SK-N-SH treated with all-trans-retinoic acid at 6 μM for 48 hours (cell line): ENCODE results near the gene PPP1R12B.

Experiments used
- ARNTL ChIP-seq: fragments of 450-650 bp; formaldehyde crosslinking; IDR thresholded peaks from 2 replicates; pipeline ENCODE4 v1.5.0; 2020; ENCODE audit warnings: low read depth, mild to moderate bottlenecking, moderate library complexity, borderline replicate concordance
- CSRNP3 ChIP-seq: fragments of 250-450 bp; sonication (Bioruptor Pico); IDR thresholded peaks from 2 replicates; pipeline ENCODE4 v1.5.1; 2021; ENCODE audit warnings: mild to moderate bottlenecking, moderate library complexity
- PATZ1 ChIP-seq: fragments of 250-450 bp; sonication (Bioruptor Pico); IDR thresholded peaks from 2 replicates; pipeline ENCODE4 v1.8.0; 2020; ENCODE audit warnings: mild to moderate bottlenecking, moderate library complexity, borderline replicate concordance
- POU6F1 ChIP-seq: fragments of 250-450 bp; sonication (Bioruptor Pico); IDR thresholded peaks from 2 replicates; pipeline ENCODE4 v1.8.0; 2021; ENCODE audit warnings: low read depth, mild to moderate bottlenecking, moderate library complexity, borderline replicate concordance
- RARB ChIP-seq: fragments of 250-450 bp; sonication (Bioruptor Pico); IDR thresholded peaks from 2 replicates; pipeline ENCODE4 v1.8.0; 2021; ENCODE audit warnings: mild to moderate bottlenecking, moderate library complexity
- SNAI2 ChIP-seq: fragments of 250-450 bp; sonication (Bioruptor Pico); IDR thresholded peaks from 2 replicates; pipeline ENCODE4 v1.5.0; 2020; ENCODE audit warnings: mild to moderate bottlenecking, moderate library complexity
- ZC3H10 ChIP-seq: fragments of 250-450 bp; sonication (Bioruptor Pico); IDR thresholded peaks from 2 replicates; pipeline ENCODE4 v1.5.1; 2021; ENCODE audit warnings: mild to moderate bottlenecking, moderate library complexity
- ZFP3 ChIP-seq: fragments of 250-450 bp; sonication (Bioruptor Pico); IDR thresholded peaks from 2 replicates; pipeline ENCODE4 v1.5.0; 2020; ENCODE audit warnings: mild to moderate bottlenecking, moderate library complexity
- ZFP30 ChIP-seq: fragments of 450-650 bp; formaldehyde crosslinking; IDR thresholded peaks from 2 replicates; pipeline ENCODE4 v1.5.0; 2022; ENCODE audit warnings: mild to moderate bottlenecking, moderate library complexity
- ZNF565 ChIP-seq: fragments of 450-650 bp; formaldehyde crosslinking; conservative IDR thresholded peaks from 2 replicates; pipeline ENCODE4 v1.5.0; 2020; ENCODE audit warnings: low read depth, mild to moderate bottlenecking, moderate library complexity
- TF ChIP-seq, protein P1 (sequence below): fragments of 250-450 bp; sonication (Bioruptor Pico); IDR thresholded peaks from 2 replicates; pipeline ENCODE4 v1.5.1; 2020; ENCODE audit warnings: low read depth, mild to moderate bottlenecking, moderate library complexity

DNA sequence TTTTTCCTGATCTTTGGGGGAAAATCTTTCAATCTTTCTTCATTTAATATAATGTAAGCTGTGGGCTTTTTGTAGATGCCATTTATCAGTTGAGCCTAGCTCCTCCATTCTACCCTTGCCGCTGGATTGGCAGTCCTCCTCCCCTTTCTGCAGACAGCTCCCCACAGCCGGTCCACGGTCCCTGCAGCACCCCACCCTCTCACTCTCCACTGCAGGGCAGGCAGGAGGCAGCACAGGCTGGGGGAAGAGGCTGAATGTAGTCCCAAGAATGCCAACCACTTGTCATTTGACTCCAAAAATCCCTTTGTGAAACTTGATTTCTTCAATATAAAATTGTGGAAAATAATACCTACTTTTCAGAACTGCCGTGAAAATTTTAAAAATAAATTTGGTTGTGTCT is 265.1 kb downstream of the PPP1R12B start:
- TF ChIP-seq ARNTL (CRISPR knock-in tag) (no peak), ZNF565 (CRISPR knock-in tag) (no peak), CSRNP3 (CRISPR knock-in tag) (no peak), POU6F1 (CRISPR knock-in tag) (no peak), SNAI2 (CRISPR knock-in tag) (no peak), ZFP3 (CRISPR knock-in tag) (no peak), ZFP30 (CRISPR knock-in tag) (no peak), RARB (CRISPR knock-in tag) (no peak), PATZ1 (CRISPR knock-in tag) (no peak), ZC3H10 (no peak)
- TF ChIP-seq, protein P1, sequence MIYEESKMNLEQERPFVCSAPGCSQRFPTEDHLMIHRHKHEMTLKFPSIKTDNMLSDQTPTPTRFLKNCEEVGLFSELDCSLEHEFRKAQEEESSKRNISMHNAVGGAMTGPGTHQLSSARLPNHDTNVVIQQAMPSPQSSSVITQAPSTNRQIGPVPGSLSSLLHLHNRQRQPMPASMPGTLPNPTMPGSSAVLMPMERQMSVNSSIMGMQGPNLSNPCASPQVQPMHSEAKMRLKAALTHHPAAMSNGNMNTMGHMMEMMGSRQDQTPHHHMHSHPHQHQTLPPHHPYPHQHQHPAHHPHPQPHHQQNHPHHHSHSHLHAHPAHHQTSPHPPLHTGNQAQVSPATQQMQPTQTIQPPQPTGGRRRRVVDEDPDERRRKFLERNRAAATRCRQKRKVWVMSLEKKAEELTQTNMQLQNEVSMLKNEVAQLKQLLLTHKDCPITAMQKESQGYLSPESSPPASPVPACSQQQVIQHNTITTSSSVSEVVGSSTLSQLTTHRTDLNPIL (CRISPR knock-in tag) = no peak
